NB4 (cell line): ENCODE data around the gene THAP12.

Experiments
- DNase-seq: peaks from one replicate; pipeline ENCODE4 v3.0.0; 2010; ENCODE audit warnings: low read depth
- H3K4me3 ChIP-seq: one replicate; pipeline ENCODE4 v1.5.1; 2011; ENCODE audit warnings: mild to moderate bottlenecking, low read depth, low read length, moderate library complexity
- CTCF ChIP-seq: IDR thresholded peaks from one replicate; pipeline ENCODE4 v1.5.1; 2012; ENCODE audit warnings: low read depth, low read length
- MAX ChIP-seq: IDR thresholded peaks from 2 replicates; pipeline ENCODE4 v1.6.1; 2011; ENCODE audit warnings: low read depth, low read length
- MYC ChIP-seq: IDR thresholded peaks from 2 replicates; pipeline ENCODE4 v1.6.1; 2011; ENCODE audit warnings: low read depth, low read length
- POLR2A ChIP-seq: IDR thresholded peaks from 2 replicates; pipeline ENCODE4 v1.6.1; 2011; ENCODE audit warnings: mild to moderate bottlenecking; ENCODE audit not compliant: insufficient read length; ENCODE audit errors: extremely low read depth

Gene THAP12

GRCh38 chr11:76330651-76331050, 50.3 kb downstream of the THAP12 start:
- no peak overlapping the region for H3K4me3 ChIP-seq
- no peak for DNase-seq
- TF ChIP-seq POLR2A (no peak), CTCF (no peak), MYC (no peak), MAX (no peak)

- DNase-seq = no peak
- TF ChIP-seq MYC (no peak), MAX (no peak), CTCF (no peak), POLR2A (no peak)
- no peak overlapping the region for H3K4me3 ChIP-seq
Observed at GRCh38 chr11:76329983-76330382, 50.9 kb downstream of the THAP12 start.

GRCh38 chr11:76329084-76329648, 51.8 kb downstream of the THAP12 start:
- TF ChIP-seq CTCF (no peak), POLR2A (no peak), MYC (no peak), MAX (no peak)
- DNase-seq = no peak
- no peak overlapping the region for H3K4me3 ChIP-seq

GRCh38 chr11:76327756-76328388, 53.1 kb downstream of the THAP12 start:
- H3K4me3 ChIP-seq = no peak overlapping the region
- no peak for DNase-seq
- TF ChIP-seq MAX (no peak), POLR2A (no peak), CTCF (no peak), MYC (no peak)

- TF ChIP-seq MYC (no peak), POLR2A (no peak), CTCF (no peak), MAX (no peak)
- DNase-seq = no peak
- H3K4me3 ChIP-seq = no peak overlapping the region
Observed at GRCh38 chr11:76327202-76327601, 53.7 kb downstream of the THAP12 start.
